NK-92 (cell line): Measurements from ENCODE around the gene WDR38.

ENCODE experiments used
- DNase-seq: peaks from one replicate; lab custom pipeline; 2025; ENCODE audit not compliant: unreplicated experiment; lab: John Stamatoyannopoulos, UW

WDR38 gene

GRCh38 chr9:124852829-124853531 lies at the start of gene WDR38:
WDR38 (plus strand) TSS chr9:124853460; CDS start chr9:124853532, 72 bp downstream.
- DNase-seq, result peak; percentile 51

- DNase-seq, result no peak
These were observed 49.3 kb upstream of the WDR38 start for GRCh38 chr9:124803911-124804310.

- no peak for DNase-seq
These were observed 48.1 kb upstream of the WDR38 start for GRCh38 chr9:124805186-124805585.

GRCh38 chr9:124808246-124808956 lies 44.9 kb upstream of the WDR38 start:
- no peak for DNase-seq

- DNase-seq, result no peak
These were observed 44.0 kb upstream of the WDR38 start for GRCh38 chr9:124809211-124809610.

GRCh38 chr9:124809741-124810500 lies 43.3 kb upstream of the WDR38 start:
- DNase-seq, result no peak

- DNase-seq, result no peak
These were observed 42.5 kb upstream of the WDR38 start for GRCh38 chr9:124810663-124811355.

- no peak for DNase-seq
These were observed 40.8 kb upstream of the WDR38 start for GRCh38 chr9:124812441-124812876.

- no peak for DNase-seq
These were observed 40.2 kb upstream of the WDR38 start for GRCh38 chr9:124813041-124813440.

GRCh38 chr9:124813501-124814163 lies 39.6 kb upstream of the WDR38 start:
- no peak for DNase-seq

GRCh38 chr9:124814164-124814535 lies 39.1 kb upstream of the WDR38 start:
- no peak for DNase-seq

GRCh38 chr9:124815601-124816000 lies 37.7 kb upstream of the WDR38 start:
- no peak for DNase-seq

- no peak for DNase-seq
These were observed 34.6 kb upstream of the WDR38 start for GRCh38 chr9:124818431-124819281.

- DNase-seq, result no peak
These were observed 32.3 kb upstream of the WDR38 start for GRCh38 chr9:124820698-124821623.

- DNase-seq, result no peak
These were observed 24.5 kb upstream of the WDR38 start for GRCh38 chr9:124828489-124829333.

GRCh38 chr9:124829334-124829669 lies 24.0 kb upstream of the WDR38 start:
- no peak for DNase-seq

GRCh38 chr9:124830593-124830992 lies 22.7 kb upstream of the WDR38 start:
- no peak for DNase-seq
